ENCODE results near the gene RHOC.

- TF ChIP-seq CTCF (conservative IDR thresholded peaks at IDR 0.05; ENCODE audit: low read length) (no peak), EZH2phosphoT487 (IDR thresholded peaks at IDR 0.05; ENCODE audit: borderline replicate concordance, low read depth, low read length) (no peak)
Observed at GRCh38 chr1:112704934-112705627, 1.8 kb downstream of the RHOC start.

All from OCI-LY7 (cell line).